ENCODE results near the gene EPC1. TPM values are rescaled to one million over a fixed set of nuclear protein-coding genes. Genes with fewer than 3 reads are reported as not detected.

Gene EPC1
- total and polyA plus RNA-seq, 10 of the 15 experiments (the other 5 are each of a cell fraction or from before 2014, with no cell fraction given), result 6.8 to 59.2 (median 19.4) TPM

DNA sequence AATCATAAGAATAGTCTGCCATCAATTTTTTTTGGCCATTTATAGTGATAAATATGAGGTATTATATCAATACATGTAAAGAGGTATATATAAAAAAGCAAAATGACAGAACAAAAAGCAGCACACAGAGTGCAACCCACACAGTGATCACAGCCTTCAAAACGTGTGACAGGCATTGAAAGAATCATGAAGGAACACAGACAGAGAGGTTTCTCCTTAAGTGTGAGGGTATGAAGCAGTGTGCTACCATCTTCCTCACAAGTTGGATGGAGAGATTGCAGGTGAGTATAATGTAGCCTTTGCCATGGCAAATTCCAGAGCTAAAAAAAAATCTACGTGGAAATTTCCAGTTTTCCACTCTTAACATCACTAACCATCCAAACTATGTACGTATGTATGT is 19.6 kb upstream of the EPC1 start:
- no peak overlapping the region for H3K9ac ChIP-seq (ENCODE audit: control insufficient read depth, insufficient read depth, low read length)
- DNase-seq (ENCODE audit: low read depth, low spot score), result no peak
- POLR2A ChIA-PET, result interaction anchor here (0.7 kb wide), 1 partner anchor 219 kb away, joined by 3 read pairs; no protein-coding TSS in a partner anchor
- H3K79me2 ChIP-seq (ENCODE audit: control insufficient read depth, insufficient read depth, low read length), result peaks cover 6% of the 10 kb centered on the region
- peak overlapping the region; percentile 10 for H2AFZ ChIP-seq (ENCODE audit: control insufficient read depth, low read depth, low read length)
- WGBS (ENCODE audit: insufficient coverage, insufficient replicate concordance, low lambda C conversion rate, missing lambda C conversion rate), result 39% methylated on average over 3 of the region's 3 CpGs
- FAIRE-seq, result no peak
- H3K4me1 ChIP-seq (ENCODE audit: control insufficient read depth, insufficient read depth, low read length), result no peaks in the 10 kb centered on the region
- intact Hi-C loops (cut with micrococcal nuclease; ENCODE audit: unreplicated experiment), result loop anchor here (10.0 kb wide), 1 partner anchor 502 kb away; no protein-coding TSS in a partner anchor
- H3K9me3 ChIP-seq (replicated peaks; ENCODE audit: control insufficient read depth, insufficient read depth, low read length), result no peaks in the 10 kb centered on the region
- H3K27ac ChIP-seq (ENCODE audit: control insufficient read depth, insufficient read depth), result no peak overlapping the region
- SMC1A ChIA-PET (ENCODE audit: uncharacterized antibody, unreplicated experiment), result interaction anchor here (0.7 to 5.5 kb wide), 13 partner anchors 9 to 994 kb away, joined by 3 to 36 read pairs (median 4); no protein-coding TSS in a partner anchor
- CTCF ChIA-PET, result interaction anchor here (0.8 to 5.6 kb wide), 17 partner anchors 7 to 177 kb away, joined by 3 to 82 read pairs (median 5); partner anchors contain the start of gene EPC1
- ATAC-seq, result 0 out of 3 replicates have a peak, but pooled peaks have one; percentile 14
- H3K4me2 ChIP-seq (ENCODE audit: control insufficient read depth, insufficient read depth), result no peak overlapping the region
- TF ChIP-seq RB1 (IDR thresholded peaks at IDR 0.05; ENCODE audit: borderline replicate concordance) (no peak), HDAC2 (IDR thresholded peaks at IDR 0.05) (no peak), BRCA1 (IDR thresholded peaks at IDR 0.05; ENCODE audit: low read depth, low read length) (no peak), RUNX3 (IDR thresholded peaks at IDR 0.05; ENCODE audit: low read length) (no peak), SMAD1 (IDR thresholded peaks at IDR 0.05; ENCODE audit: low read depth, partially characterized antibody) (no peak), JUND (IDR thresholded peaks at IDR 0.05; ENCODE audit: low read depth, low read length) (no peak), FOS (IDR thresholded peaks at IDR 0.05; ENCODE audit: borderline replicate concordance, extremely low read depth, insufficient read length) (no peak), HDGF (IDR thresholded peaks at IDR 0.05) (no peak), SIX5 (IDR thresholded peaks at IDR 0.05; ENCODE audit: low read depth, low read length, severe bottlenecking) (no peak), TCF3 (IDR thresholded peaks at IDR 0.05; ENCODE audit: borderline replicate concordance, insufficient read depth, low read depth, low read length) (no peak), RBBP5 (conservative IDR thresholded peaks at IDR 0.05) (no peak), ZNF207 (IDR thresholded peaks at IDR 0.05; ENCODE audit: borderline replicate concordance) (no peak), HCFC1 (IDR thresholded peaks at IDR 0.05; ENCODE audit: low read length) (no peak), SMC3 (IDR thresholded peaks at IDR 0.05; ENCODE audit: borderline replicate concordance, low read length) (no peak), TCF12 (IDR thresholded peaks at IDR 0.05; ENCODE audit: low read depth, low read length) (no peak), ZSCAN29 (IDR thresholded peaks at IDR 0.05) (no peak), NR2F1 (conservative IDR thresholded peaks at IDR 0.05) (no peak)
- TF ChIP-seq, protein P1, sequence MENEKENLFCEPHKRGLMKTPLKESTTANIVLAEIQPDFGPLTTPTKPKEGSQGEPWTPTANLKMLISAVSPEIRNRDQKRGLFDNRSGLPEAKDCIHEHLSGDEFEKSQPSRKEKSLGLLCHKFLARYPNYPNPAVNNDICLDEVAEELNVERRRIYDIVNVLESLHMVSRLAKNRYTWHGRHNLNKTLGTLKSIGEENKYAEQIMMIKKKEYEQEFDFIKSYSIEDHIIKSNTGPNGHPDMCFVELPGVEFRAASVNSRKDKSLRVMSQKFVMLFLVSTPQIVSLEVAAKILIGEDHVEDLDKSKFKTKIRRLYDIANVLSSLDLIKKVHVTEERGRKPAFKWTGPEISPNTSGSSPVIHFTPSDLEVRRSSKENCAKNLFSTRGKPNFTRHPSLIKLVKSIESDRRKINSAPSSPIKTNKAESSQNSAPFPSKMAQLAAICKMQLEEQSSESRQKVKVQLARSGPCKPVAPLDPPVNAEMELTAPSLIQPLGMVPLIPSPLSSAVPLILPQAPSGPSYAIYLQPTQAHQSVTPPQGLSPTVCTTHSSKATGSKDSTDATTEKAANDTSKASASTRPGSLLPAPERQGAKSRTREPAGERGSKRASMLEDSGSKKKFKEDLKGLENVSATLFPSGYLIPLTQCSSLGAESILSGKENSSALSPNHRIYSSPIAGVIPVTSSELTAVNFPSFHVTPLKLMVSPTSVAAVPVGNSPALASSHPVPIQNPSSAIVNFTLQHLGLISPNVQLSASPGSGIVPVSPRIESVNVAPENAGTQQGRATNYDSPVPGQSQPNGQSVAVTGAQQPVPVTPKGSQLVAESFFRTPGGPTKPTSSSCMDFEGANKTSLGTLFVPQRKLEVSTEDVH (IDR thresholded peaks at IDR 0.05; ENCODE audit: low read depth, partially characterized antibody), result no peak
- TF ChIP-seq, protein P2, sequence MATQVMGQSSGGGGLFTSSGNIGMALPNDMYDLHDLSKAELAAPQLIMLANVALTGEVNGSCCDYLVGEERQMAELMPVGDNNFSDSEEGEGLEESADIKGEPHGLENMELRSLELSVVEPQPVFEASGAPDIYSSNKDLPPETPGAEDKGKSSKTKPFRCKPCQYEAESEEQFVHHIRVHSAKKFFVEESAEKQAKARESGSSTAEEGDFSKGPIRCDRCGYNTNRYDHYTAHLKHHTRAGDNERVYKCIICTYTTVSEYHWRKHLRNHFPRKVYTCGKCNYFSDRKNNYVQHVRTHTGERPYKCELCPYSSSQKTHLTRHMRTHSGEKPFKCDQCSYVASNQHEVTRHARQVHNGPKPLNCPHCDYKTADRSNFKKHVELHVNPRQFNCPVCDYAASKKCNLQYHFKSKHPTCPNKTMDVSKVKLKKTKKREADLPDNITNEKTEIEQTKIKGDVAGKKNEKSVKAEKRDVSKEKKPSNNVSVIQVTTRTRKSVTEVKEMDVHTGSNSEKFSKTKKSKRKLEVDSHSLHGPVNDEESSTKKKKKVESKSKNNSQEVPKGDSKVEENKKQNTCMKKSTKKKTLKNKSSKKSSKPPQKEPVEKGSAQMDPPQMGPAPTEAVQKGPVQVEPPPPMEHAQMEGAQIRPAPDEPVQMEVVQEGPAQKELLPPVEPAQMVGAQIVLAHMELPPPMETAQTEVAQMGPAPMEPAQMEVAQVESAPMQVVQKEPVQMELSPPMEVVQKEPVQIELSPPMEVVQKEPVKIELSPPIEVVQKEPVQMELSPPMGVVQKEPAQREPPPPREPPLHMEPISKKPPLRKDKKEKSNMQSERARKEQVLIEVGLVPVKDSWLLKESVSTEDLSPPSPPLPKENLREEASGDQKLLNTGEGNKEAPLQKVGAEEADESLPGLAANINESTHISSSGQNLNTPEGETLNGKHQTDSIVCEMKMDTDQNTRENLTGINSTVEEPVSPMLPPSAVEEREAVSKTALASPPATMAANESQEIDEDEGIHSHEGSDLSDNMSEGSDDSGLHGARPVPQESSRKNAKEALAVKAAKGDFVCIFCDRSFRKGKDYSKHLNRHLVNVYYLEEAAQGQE (IDR thresholded peaks at IDR 0.05; ENCODE audit: low read depth, low read length), result no peak
- in situ Hi-C loops (cut with MboI), result no loop called here
- BruUV-seq (replicated peaks), result no TSS peak
- no peaks in the 10 kb centered on the region for H3K36me3 ChIP-seq (ENCODE audit: control insufficient read depth in 2 of 2, insufficient read depth in 2 of 2, low read length in 1 of 2)
- H3K27me3 ChIP-seq (replicated peaks in 1 of 2; ENCODE audit: control insufficient read depth in 2 of 2, insufficient read depth in 2 of 2, low read length in 1 of 2), result no peaks in the 10 kb centered on the region
- no peaks in the 10 kb centered on the region; the same call in 1 of the 2 replicates for H4K20me1 ChIP-seq (ENCODE audit: control insufficient read depth, insufficient read depth)
- RAD21 ChIA-PET (ENCODE audit: unreplicated experiment), result interaction anchor here (0.6 to 1.7 kb wide), 8 partner anchors 9 to 115 kb away, joined by 3 to 8 read pairs (median 4); no protein-coding TSS in a partner anchor
- H3K4me3 ChIP-seq, result no peak overlapping the region

All from GM12878 (cell line).